ENCODE measurements around the gene PTP4A1.

DNA sequence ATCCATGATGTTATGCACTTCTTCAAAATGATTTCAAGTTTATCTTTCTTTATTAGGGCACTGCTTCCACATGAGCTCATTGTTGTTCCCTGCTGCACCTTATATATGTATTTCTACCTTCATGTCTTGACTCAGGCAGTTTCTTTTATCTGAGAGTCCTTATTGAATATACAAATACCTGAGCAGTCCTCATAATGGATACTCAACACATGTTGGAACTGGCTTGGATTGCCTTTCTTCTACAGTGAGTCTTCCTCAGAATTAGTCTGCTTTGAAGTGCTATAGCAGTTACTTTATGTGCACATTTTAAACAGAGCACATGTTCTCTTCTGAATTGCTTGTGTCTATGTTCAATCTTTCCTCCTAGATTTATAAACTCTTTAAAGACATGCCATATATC is 45.3 kb upstream of the PTP4A1 start:
- TF ChIP-seq CTCF (IDR thresholded peaks at IDR 0.05) (no peak), POLR2A (IDR thresholded peaks at IDR 0.05) (no peak)

Data from uterus (tissue), 2 donors.